Inferior parietal cortex (tissue), 1 donor: Measurements from ENCODE around the gene EPB41L3.
"Not testable (repeated sequence)": the region's sequence is repeated elsewhere in the genome, so short reads cannot be mapped to it uniquely, and the experiment has no call there.

ENCODE experiments used
- DNase-seq: peaks from one replicate; pipeline ENCODE4 v3.0.0-alpha.2; 2016; ENCODE audit errors: extremely low spot score

EPB41L3 gene

DNA sequence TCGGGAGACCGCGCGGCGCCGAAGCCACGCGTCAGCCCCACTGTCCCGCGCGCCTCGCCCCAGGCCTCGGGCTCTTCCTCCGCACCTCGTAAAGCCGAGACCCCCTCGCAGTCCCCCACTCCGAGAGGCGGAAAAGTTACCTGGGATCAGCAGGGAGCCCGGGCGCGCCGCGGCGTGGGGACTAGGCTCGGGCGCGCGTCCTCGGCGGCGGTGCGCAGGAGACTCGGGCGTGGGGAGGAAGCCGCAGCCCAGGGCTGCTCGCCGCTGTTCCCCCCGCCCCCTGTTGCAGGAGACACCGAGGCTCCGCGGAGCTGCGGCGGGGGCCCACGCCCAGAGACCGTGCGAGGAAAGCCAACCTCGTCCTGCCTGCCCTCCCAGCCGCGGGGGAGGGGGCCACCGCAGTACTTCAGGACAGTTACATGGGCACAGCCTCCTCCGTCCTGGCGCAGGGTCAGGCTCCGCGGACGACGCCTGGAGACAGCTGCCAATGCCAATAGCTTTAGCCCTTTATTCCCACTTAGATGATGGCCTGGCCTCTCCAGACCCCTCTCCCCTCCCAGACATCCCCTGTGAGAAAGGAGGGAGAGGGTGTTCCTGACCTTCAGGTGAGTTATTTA lies at the start of gene EPB41L3:
TSS of gene EPB41L3 (minus strand) at position 225 of the 617 bp plus-strand sequence. CDS start 54,814 bp downstream, outside the sequence.
- no peak for DNase-seq

DNA sequence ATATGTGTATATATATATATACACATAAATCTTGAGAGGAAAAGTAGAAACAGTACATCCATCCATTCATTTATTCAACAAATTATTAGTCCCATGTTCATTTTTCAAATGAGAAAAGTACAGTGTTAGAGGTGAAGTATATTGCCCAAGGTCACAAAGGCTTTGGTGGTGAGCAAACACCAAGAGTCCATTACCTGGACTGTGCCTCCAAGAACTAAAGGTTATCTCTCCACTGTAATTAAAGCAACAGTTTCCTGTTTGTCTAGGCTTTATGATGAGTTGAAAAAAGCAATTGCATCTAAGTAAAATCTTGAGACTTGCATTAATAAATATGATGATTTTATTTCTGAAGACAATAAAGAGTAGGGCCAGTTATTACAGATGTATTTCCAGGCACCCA lies 44.7 kb upstream of the EPB41L3 start:
- no peak for DNase-seq

DNA sequence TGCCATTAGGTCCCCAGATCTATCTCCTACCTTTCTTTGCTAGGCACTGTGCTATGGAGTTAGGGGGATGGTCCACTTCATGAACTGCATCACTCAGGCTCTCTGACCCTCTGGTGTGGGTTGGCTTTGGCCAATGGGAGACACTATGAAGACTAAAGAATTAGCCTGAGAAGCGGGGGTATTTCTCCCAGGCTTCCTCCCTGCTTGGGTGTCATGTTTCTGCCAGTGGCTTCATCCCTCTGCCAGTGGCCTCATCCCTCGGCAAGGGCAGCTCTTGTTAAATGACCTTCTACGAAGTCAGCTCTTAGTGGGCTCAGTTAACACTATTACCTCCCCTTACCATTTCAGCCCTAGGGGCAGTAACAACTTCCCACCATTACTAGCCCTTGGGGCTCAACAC lies 41.9 kb upstream of the EPB41L3 start:
- no peak for DNase-seq

DNA sequence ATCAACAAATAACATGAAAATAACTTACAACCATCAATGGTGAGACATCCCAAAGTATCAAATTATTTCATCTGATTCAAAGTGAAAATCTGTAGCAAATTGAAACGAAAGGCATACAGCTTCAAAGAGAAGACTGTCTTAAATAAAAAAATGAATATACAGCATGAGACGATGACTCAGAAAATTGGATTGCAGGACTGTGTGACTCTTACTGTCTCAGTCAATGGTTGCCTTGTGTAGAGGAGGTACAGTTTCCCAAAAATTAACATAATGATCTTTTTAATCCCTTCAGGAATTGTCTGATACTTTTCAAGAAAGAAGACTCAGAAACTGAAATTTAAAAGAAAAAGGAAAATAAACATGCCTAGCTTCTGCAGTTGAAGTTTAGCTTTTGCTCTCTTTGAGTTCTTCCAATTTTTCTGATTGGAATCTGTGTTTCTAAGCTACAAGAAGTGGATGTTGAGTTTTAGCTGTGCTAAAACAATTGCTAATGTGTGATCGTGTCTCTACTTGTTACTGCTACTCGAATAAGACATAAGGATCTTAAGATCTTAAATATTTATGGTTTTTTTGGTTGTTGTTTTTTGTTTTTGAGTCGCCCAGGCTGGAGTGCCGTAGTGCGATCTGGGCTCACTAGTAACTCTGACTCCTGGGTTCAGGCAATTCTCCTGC lies 41.1 kb upstream of the EPB41L3 start:
- DNase-seq, result no peak

DNA sequence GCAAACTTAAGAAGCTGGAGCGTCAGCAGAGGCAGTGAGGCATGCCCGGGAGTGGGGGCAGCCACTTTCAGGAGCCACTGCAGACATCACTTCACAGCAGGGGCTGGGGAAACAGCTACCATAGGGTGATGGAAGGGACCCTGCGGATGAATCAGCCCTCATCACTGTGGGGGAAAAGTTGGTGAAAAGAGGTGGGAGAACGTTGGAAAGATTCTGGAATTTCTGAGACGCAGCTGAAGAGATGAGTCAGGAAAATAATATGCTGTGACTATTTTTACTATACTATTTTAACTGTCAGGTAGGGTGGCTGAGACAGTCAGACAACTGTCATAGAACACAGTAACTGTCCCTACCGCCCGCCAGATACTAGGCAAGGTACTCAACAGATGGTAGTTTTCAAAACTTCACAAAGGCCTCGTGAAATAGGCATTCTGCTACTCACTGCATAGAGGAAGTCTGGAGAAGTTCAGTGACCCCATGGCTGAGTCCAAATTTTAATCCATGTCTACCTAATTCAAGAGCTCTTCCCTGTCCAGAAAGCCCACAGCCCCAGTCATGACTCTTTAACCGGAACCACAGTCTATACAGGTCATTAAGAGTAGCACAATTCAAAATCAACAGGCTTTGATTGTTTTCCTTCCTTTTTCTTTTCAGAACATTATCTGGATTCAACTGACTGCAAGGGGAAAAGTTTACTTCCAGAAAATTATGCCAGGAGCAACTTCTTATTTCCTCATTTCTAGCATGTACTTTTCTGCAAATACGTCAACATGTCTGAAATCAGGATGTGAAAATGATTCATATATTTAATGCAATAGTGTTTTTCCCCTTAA lies 39.3 kb upstream of the EPB41L3 start:
- DNase-seq, result no peak

DNA sequence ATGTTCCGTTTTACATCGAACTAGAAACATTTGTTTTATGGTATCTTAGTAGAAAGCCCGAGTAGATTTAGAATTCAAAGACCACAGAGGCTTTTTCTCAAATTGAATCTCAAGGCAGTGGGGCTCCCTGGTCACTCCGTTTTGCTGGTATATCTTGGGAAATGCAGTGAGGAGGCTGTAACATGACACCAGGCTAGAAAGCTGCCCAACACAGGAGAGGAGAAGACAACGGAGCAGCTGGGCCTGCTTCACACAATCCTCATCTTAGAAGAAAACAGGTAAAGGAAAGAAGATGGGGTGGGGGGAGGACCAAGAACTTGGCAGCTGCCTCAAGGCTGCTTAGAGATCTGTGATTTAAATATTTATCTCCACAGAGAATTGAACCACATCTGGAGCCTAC lies 38.3 kb upstream of the EPB41L3 start:
- no peak for DNase-seq

DNA sequence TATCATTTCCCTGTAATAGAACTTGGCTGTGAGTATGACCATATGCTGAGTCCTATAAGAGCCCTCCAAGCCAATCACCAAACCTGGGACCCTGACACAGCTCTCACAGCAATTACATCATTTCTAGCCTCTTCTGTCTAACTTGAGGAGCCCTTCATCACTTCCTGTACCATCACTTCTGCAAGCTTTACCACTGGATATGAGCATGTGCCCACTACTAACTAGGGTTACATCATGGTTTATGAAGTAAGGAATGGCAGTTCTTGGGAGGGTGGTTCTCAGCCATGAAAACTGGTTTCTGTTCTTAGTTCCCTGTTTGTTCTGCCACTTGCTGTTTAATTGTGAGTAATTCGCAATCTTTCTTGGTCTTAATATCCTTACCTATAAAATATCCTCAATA lies 31.0 kb upstream of the EPB41L3 start:
- DNase-seq, result no peak

DNA sequence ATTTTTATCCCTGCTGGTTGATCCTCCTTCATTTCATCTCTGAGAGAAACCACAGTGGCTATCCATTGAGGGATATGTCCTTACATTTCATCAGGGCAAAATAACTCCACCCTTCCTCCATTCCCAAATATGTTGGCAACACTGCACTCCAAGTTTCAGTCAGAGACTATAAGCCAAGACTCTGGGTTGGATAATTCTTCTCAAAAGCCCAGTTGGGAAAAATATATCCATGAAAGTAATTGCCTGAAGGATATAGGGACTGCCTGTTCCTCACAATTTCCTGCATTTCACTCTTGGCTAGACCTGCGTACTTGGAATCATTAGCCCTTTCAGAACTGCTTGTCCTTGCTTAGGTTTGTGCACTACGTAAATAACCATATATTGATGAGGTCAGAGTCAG lies 27.9 kb upstream of the EPB41L3 start:
- DNase-seq, result no peak

DNA sequence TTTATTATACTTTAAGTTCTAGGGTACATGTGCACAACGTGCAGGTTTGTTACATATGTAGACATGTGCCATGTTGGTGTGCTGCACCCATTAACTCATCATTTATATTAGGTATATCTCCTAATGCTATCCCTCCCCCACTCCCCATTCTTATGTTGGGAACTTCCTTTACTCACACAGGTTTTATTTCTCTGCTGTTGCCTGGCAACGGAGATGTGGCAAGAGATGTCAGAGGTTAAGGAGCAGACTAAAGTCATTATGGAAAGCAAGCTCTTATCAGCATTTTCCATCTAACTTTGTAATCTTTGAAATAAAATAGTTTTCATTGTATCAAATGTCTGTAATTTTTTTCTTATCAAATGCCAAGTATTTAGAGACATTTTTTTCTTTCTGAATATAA lies 26.8 kb upstream of the EPB41L3 start:
- DNase-seq, result not testable (repeated sequence)

DNA sequence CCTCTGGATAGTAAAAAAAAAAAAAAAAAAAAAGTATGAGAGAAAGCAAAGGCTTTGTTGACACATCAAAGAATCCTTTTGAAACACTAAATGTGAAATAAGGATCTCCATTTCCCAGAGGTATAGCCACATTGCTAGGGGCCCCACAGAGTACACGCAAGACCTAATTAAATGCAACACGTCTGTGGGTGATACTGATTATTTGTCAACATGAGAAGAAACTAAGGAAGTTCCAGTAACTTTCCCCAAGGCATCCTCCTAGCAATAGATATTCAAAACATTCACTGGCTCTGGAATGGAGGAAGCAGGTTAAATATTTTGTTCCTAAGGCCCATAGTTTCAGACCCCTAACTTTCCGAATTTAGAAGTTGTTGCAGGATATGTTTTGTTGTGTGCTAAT lies 24.6 kb upstream of the EPB41L3 start:
- DNase-seq, result no peak

DNA sequence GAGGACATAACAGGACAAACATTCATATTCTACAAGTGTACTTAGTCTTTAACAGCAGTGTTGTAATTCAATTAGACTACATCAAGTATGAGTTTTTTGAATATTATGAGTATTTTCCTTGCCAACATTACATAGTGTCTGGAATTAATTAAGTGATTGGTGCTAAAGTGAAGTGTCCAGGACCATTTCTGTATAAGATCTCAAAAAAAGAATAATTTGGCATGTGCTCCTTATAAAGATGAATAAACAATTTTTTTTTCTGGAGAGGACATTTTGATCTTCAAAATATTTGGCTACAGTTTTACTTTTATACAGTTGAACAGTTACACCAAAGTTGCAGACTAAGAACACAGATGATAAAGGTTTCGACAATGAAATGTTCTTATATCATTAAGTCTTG lies 15.1 kb upstream of the EPB41L3 start:
- no peak for DNase-seq

DNA sequence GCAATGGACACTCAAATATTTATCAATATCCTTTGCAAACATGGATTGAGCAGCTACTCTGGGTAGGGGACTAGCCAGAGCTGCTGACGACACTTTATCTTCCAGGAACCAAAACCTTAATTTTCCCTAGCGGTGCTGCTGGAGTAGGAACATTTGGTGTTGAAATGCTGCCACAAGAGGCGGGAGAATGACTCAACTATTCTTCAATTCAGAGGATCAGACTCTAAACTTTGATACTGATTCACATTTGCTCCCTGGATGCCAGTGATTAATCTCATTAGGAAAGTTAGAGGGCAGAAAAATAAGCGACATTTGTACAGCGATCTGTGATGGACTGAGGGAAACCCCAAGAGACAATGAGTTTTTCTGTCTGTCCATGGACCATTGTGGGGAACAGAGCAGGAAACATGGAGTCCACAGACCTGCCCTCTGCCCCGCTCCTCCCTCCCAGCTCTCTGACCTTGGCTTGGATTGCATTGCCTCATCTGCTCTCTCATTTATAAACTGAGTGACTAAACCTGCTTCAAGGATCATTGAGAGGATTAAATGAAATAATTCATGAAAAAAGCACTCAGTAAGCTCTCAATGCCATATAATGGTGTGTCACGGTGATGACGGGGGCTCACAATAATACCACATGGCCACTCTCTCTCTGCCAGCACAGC lies 12.6 kb upstream of the EPB41L3 start:
- no peak for DNase-seq

DNA sequence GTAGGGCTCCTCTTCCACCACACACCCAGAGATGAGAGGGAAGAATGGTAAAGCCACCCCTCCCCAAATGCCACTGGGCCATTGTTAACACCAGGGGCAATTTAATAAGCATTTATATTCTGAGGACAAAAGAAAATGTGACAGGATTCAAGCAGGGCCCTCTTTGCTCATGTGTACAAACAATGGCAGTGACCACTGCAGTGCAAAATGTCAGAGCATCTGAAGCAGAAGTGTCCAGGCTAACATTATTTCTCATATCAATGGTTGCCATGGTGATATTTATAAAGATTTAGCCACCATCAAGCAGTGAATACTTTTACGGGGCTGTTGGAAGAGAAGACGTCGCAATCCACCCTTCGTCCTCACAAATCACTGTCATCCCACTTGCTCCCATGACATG lies 10.8 kb upstream of the EPB41L3 start:
- no peak for DNase-seq

DNA sequence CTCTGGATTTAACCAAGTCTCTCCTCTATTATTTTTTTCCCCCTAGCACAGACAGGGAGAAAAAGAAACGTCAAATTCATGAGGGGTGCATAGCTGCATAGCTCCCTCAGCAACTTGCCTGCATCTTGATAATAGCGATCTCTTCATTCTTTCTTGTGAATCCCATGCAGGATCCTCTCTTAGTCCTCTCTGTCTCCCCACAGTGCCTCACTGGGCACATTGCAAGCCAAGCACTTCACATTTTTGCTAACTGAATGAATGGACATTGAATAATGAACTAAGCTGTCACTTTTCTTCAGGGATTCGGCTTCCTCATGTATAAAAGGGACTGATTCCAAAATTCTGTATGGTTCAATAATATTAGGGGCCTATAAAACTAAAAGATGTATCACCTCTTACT lies 2.9 kb upstream of the EPB41L3 start:
- peak; percentile 70 for DNase-seq

DNA sequence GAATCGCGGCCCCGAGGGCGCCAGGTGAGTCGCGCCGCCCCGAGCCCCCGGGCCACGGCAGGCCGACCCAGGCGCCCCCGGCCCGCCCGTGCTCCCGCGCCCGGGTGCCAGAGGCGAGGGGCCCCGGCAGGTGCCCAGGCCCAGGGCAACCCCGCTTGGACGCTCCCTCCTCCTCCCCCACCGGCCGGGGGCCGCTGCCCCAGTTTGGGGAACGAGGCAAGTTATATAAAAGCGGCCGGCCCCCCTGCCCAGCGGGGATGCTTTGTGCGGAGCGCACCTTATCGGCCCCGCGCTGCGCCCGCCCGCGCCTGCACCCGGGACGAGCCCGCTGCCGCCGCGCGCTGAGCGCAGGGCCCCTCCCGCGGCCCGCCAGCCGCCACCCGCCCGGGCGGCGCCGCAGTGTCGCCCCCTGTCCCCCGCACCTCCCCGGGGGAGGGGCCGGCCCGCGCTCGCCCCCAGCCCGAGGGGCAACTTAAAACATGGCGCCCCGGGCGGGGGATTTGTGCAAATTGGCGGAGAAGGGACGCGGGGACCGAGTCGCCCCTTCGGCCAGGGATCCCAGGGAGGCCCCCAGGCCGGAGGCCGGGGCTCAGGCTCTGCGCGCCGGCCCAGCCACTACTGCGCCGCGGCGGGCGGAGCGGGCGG lies 639 bp downstream of the EPB41L3 start:
- no peak for DNase-seq

DNA sequence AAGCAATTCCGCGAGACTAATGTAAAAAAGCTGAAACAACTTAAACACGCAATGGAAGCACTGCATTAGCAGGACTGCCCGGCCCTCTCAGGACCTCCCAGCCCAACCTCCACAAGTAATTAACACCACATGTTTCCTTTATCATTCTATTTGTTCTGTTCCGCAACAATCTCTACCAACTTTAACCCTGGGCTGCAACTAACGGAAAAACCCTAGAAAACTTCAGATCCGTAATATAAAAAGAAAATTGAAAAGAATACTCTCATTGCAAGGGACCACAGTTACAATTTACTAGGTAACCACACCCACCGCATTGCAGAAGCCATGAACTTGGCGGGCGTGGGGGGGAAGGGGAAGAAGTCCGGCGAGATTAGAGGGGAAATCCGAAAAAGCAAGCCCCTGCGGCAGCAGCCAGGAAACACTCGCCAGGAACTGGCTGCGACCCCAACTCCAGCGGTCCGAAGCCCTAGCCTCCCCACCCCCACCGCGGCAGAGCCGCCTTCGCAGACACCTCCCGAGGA lies 1.2 kb downstream of the EPB41L3 start:
- DNase-seq, result no peak

DNA sequence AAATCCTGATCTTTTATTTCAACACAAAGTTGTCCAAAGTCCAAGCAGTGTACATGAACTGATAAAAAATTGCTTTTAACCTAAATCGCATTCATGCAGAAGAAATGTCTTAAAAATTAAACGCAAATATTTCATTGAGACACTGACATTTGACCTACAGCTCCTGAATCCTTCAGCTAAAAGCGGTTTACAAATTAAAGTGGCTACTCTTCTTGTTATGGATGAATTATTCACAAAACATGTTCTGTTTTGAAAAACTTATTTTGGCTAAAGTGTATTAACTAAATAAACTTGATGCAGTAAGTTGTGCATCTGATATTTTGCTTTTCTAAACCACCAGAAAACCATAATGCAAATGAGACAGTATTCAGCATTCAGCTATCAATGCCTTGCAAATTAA lies 2.2 kb downstream of the EPB41L3 start:
- no peak for DNase-seq

DNA sequence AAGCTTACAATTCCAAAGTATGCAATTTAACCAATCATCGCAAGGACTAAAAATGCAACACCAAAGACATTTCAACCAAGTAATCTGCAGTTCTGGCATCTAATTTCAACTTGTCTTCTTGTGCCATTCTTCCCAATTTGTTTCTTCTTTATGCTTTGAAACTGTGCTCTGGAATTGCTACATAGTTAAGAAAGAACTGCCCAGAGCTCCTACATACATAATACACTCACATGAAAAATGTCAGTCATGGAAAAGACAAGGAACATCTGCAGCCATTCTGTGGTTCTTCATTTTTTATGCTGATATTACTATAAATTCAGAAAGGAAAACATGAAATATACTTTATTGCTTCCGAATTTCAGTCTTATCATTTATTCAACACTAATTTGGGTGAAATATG lies 4.4 kb downstream of the EPB41L3 start:
- DNase-seq, result no peak

DNA sequence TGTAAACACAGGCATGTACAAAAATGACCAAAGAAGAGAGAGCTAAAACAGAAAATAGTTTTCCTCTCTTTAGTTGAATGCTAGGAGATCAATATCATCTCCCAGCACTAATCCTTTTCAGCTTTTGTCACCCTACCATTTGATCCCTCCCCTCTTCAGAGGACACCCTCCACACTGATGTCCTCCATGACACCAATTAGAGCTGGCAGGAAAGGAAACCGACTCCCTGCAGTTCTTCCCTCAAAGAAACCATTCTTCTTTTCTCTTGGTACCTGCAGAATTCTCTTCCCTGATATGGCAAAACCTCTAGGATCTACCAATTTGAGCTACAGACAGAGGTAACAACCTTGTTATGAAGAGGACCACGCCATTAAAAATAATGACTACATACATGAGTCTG lies 5.3 kb downstream of the EPB41L3 start:
- DNase-seq, result no peak

DNA sequence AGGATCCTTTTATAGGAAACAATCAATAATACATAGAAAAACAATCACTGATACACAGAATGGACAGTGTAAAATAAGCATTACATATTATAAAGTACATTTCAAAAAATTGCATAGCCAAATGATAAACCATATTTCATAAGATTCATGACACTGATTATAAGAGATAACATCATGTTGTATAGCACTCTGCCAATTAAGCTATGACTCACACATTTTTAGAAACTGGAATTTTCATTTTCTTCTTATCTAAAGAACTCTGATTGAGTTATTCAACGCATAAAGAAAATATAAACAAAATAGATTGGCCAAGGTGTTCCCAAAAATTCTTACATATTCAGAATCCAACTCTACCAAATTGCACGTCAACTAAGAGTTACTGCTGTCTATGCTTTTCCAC lies 5.9 kb downstream of the EPB41L3 start:
- DNase-seq, result no peak

DNA sequence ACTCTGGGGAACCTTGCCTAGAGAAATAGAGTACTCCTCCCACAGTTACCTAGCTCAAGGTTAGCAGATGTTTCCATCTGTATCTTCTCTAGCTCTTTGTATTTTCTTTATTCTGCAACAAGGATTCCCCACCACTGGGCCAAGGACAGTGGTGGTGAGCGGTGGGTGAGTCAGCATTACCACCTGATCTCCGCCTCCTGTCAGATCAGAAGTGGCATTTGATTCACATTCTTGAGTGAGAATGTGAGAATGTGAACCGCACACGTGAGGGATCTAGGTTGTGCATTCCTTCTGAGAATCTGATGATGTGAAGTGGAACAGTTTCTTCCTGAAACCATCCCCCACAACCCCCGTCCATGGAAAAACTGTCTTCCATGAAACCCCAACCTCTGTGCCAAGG lies 9.0 kb downstream of the EPB41L3 start:
- no peak for DNase-seq

DNA sequence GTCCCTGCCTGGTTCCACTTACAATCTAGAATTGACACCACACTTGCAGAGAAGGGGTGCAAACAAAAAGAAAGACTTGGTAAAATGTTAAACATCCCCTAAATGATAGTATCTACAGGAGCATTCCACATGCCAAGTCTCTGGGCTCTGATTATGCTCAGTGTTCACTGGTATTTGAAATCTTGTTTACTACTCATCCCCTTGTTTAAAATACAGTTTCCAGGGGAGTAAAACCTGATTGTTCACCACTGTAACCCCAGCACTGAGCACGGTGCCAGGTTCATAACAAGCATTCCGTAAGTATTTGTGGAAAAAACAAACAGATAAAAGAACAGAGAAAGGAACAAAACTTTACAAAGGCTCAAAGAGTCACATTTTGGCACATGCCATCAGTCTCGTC lies 11.7 kb downstream of the EPB41L3 start:
- DNase-seq, result no peak
